ENCODE data around the gene PSMC3IP.
A peak's percentile ranks its signal among the peaks of the same experiment; 100 is the strongest.

PSMC3IP gene

DNA sequence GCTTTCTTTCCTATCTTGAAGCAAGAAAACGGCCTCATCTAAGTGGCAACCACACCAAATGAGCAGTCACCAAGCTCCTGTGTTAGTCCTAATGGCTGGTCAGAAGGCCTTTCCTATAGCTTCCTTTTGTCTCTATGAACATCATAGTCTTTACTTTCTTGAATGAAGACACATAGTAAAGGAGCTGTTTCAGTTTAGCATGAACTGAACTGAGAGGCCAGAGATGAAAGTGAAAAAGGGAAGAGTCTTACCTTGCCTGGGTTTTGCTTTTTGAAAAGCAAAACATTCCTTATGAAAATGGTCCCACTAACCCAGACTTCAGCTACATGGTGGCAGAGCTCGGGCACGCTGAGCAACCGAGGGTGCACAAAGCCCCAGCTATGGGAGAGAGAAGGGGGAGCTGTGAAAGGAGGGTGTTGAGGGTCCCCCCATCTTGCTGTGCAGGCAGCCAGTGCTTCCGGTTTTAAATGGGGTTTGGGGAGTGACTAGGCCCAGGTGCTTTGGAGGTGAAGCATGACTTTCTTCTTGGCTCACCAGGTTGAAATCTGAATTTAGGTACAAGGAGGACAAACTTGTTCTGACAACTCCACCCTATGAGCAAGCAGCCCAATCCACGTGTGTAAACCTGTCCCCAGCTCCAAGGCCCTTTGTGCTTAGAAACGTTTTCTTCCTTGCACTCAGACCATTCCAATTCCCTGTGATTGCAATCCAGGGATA, 9.1 kb upstream of the PSMC3IP start:
- DNase-seq (ENCODE audit: low read depth in 1 of 2, low spot score in 1 of 2), result no peak

DNA sequence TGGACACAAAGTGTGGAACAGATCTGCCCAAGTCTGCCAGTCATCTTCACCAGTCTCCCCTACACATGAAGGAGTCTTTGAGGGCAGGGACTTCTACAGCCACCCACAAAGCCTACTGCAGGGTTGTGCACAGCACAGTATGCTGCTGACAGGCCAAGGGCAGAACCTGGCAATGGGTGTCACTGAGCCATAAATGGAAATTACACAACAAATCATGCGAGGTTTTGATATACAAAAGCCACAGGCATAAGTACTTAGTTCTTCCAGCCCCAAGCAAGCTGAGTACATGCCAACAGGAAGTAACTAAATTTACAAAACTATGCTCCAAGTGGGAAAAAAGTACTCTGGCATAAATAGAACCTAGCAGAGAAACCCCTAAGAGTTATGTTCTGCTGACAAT, 7.8 kb upstream of the PSMC3IP start:
- no peak for DNase-seq (ENCODE audit: low read depth in 1 of 2, low spot score in 1 of 2)

DNA sequence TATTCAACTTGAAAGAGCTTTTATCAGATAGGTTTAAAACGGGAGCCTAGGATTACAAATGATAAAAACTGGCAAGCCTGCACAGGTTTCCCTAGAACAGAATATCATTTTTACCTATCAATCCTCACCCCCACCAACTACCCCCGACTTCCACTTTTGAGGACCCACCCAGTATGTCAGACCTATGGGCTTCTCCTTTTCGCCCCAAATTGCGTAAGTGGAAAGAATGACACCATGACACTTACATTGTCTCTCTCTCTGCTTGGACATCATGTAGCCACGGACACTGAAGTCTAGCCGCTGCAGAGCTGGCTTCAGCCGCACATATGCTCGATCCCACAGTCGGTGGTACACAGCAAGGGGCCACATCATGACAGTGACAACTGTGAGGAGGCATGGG, 7.4 kb upstream of the PSMC3IP start:
- DNase-seq (ENCODE audit: low read depth in 1 of 2, low spot score in 1 of 2), result no peak

DNA sequence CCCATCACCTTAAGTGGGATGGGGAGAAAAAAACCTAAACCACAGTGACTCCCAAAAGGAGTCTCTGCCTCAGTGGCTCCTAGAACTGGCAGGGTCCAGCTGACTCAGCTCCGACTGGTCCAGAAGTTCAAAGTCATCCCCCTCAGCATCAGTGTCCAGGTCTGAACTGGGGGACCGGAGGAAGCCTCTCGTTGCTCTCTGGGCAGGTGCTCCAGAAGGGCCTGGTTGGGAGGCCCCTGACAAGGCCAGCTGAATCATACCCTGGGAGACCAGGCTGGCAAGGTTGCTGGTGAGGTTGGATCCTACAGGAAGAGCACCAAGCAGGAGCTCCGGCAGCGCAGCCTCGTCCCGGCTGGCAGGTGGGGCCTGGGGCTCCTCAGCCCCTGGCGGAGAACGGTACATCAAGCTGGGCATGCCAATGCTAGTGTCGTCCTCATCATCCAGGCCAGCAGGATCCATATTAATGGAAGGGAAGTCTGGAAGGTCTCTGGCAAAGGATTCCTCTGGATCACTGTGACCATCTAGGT, 4.3 kb upstream of the PSMC3IP start:
- no peak for DNase-seq (ENCODE audit: low read depth in 1 of 2, low spot score in 1 of 2)

DNA sequence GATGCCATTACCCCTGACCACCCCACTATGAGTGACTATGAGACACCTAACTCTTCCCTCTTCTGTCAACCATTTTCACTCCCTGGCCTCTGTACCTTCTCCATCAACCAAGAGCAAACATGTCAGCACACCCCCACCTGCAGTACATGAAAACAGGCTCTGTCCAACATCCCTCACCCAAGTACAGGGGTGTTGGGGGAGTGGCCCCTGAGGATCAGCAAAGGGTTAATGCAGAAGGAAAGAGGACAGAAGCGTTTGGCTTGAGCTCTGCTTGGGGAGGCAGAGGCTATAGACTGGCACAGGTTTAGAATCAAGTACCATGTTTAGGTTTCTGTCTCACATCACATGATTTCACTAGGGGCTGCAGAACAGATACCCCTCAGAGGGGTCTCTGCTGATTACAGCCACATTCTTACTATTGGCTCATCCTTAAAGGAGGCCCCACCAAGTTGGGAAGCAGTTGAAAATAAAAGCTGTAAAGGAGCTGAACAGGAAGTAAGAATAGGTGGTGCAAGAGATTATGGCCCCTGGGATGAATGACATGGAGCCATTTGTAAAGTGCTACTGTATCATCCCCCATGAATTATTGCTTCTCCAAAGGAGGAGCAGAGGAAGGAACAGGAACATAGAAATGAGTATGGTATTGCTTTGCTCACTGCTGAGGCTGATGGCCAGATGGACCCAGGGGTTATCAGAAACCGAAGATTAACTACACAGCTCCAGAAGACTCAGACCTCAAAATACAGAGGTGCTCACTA, 2.4 kb upstream of the PSMC3IP start:
- no peak for DNase-seq (ENCODE audit: low read depth in 1 of 2, low spot score in 1 of 2)

DNA sequence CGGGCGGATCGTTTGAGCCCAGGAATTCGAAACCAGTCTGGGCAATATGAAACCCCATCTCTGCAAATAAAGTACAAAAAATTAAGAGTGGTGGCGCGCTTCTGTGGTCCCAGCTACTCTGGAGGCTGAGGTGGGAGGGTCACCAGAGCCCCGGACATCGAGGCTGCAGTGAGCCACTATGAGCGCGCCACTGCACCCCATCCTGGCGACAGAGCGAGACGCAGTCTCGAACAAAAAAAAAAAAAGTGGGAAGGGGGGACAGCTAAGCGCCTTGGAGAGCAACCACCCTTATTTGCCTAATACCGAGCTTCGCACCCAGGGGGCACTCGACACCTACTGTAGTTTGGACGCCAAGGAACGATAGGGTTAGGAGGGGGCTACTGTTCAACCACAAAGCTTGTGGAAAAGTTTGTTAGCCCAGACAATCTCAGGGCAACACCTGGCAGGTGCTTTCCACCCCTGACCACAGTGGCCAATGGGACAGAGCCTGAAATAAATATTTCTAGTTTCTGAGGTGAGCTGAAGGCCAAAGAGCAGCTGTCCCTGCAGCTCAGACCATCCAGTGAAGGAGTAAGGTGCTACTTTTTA, 847 bp upstream of the PSMC3IP start:
- peak; percentile 27 to 62 for DNase-seq (ENCODE audit: low read depth in 1 of 2, low spot score in 1 of 2)

DNA sequence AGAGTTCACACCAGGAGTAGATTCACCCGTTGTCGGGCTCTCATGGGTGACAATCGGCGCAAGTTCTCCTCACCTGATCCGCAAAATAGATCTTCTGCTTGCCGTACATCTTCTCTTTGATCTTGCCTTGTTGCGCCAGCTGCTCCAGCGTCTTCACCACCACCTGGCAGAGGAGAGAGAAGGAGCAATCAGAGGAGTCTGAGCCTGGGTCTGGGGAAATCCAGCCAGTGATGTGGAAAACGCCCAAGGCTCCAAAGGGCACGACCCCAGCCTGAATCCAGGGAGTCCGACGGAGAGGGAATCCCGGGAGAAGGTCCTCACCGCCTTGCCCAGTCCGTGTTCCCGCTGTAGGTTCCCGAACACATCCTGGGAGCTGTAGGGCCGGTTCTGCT, 393 bp downstream of the PSMC3IP start:
- DNase-seq (ENCODE audit: low read depth in 1 of 2, low spot score in 1 of 2), result no peak

DNA sequence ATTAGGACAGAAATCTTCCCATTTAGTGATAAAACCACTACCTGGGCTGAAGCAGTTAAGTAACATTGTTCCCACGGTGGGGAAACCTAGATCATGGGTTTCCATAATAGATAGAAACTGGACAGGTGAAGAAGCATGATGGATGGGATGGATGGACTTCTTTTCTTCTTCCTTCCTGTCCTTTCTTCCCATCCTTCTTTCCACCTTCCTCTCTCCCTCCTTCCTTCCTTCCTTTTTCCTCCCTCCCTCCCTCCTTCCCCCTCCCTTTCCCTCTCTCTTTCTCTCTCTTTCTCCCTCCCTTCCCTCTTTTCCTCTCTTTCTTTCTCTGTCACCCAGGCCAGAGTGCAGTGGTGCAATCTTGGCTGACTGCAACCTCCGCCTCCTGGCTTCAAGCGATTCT, 3.1 kb downstream of the PSMC3IP start:
- DNase-seq (ENCODE audit: low read depth in 1 of 2, low spot score in 1 of 2), result no peak

DNA sequence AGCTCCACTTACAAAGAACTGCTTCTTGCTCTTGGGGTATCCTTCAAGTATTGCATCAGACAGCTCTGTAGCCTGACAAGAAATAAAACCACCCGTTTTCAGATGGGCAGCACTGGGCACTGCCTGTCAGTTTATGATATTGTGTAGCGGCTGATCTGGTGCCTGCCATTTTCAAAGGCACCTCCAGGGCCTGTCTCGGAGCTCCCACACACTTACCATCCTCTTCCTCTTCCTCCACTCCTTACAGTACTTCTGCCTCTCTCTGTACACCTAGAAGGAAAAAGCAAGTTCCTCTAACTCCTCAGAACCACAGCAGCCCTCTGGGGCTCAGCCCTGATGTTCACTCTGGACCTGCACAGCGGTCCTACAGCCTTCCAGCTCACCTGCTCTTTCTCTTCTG, 4.4 kb downstream of the PSMC3IP start:
- DNase-seq (ENCODE audit: low read depth in 1 of 2, low spot score in 1 of 2), result no peak

DNA sequence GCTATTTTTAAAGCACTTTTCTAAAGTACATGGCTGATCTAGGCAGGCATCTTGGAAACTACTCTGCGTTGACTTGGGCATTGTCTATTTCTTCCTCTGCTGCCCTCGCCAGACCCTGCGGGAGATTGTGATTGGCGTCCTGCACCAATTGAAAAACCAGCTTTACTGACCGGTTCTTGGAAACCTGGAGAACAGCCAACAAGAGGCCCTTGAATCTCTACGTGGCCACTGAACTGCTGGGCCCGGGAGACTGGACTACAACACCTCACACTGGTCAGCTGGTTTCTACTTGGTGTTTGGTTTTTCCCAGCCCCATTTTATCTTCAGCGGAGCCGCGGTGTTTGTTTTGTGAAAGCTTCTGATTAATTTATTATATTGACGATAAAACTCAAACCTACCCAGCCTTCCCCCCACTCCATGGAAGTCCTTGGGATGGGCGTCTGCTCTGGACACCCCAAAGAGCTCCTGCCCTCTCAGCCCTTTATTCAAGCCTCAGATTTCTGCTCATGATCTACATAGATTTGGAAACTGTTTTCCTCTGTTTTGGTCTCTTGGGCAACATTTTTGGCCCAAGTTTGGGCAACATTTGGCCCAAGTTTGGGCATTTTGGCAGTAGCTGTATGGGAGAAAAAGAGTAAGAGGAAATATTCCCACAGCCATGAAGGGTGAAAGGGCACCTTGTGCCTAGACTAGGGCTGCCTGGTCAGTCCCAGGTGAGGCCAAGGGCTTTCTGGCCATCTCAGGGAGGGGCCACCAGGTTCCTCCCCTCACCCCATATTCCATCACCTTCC, 5.9 kb downstream of the PSMC3IP start:
- no peak for DNase-seq (ENCODE audit: low read depth in 1 of 2, low spot score in 1 of 2)

DNA sequence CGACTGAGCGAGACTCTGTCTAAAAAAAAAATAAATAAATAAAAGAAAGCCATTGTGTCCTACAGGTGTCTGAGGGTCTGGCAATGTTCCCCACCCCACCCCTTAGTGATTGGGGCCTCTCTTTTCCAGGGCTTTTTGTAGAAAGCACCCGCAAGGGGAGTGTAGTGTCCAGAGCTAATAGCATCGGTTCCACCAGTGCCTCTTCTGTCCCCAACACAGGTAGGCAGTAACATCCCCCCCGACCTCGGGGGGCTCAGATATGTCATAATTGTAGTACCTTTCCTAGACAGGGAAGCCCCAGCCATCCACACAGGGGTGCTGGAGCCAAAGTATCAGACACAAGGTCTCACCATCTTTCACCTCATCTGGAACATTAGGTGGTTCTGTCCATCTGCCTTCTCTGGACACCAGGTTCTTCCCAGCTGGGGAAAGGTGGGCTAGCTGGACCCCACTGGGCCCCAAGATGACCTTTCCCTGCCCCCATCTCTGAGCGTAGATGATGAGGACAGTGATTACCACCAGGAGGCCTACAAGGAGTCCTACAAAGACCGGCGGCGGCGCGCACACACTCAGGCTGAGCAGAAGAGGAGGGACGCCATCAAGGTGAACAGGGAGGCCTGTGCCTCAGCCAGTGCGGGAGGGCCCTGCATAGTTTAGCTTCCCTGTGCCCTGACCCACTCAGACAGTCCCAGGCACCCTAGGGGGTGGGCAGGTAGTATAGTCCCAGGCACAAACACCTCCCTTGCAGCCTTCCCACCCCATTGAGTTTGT, 9.0 kb downstream of the PSMC3IP start:
- no peak for DNase-seq (ENCODE audit: low read depth in 1 of 2, low spot score in 1 of 2)

DNA sequence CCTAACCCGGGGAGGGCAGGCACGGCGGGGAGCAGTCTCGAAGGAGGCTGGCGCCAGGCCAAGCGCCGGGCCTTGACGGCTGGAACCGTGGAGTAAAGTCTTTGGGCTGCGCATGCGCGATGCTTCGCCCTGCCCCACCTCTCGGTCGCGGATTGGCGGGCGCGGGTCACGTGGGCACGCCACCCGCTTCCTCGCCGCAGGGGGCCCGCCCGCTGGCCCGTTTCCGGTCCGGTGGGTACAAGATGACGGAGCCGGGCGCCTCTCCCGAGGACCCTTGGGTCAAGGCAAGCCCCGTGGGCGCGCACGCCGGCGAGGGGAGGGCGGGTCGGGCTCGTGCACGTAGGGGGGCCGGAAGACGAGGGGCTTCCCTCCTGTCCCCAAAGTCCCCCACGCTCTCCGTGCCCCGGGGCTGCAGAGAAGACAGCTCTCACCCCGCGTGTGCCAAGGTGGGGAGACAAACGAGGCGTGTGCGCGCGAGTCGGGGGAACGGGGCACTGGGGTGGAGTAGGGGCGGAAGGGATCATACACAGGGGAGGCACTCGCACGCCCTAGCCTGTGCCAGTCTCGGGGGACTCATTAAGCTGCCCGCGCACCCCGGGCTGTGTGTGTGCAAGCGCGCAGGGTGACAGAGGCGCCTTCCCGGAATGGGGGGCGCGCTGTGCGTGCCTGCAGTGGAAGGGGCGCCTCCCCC, 10.5 kb downstream of the PSMC3IP start, which contains the start of gene MLX:
MLX (plus strand) TSS at position 218 of the 691 bp plus-strand sequence; CDS start at position 243, 25 bp downstream.
- peak; percentile 82 to 90 for DNase-seq (ENCODE audit: low read depth in 1 of 2, low spot score in 1 of 2)

DNA sequence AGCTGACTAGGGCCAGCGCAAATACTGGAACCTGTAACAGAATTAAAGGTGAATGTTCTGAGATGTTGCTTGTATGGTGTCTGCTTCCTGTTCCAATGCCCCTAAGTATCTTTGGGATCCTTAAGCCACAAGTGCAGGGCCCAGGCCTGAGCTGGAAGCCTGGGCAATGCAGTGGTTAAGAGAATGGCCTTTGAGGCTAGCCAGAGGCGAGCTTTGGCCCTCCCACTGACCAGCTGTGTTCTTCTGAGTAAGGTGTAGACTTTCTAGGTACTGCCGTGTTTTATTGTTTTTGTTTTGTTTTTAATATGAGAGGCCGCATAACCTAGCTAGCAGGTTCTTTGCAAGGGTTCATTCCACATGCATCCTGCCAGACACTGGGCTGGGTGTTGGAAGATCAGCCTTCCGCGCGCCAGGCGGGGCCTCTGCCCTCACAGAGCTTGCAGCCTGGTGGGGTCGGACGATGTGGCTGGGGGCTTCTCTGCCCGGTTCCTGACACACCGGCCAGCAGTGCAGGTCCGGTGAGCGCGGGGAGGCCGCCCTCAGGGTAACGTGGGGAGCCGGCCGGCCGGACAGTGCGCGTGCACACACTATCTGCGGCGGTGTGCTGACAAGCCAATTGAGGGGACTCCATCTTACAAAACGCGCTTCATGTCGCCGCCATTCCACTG, 11.2 kb downstream of the PSMC3IP start:
- DNase-seq (ENCODE audit: low read depth in 1 of 2, low spot score in 1 of 2), result no peak

DNA sequence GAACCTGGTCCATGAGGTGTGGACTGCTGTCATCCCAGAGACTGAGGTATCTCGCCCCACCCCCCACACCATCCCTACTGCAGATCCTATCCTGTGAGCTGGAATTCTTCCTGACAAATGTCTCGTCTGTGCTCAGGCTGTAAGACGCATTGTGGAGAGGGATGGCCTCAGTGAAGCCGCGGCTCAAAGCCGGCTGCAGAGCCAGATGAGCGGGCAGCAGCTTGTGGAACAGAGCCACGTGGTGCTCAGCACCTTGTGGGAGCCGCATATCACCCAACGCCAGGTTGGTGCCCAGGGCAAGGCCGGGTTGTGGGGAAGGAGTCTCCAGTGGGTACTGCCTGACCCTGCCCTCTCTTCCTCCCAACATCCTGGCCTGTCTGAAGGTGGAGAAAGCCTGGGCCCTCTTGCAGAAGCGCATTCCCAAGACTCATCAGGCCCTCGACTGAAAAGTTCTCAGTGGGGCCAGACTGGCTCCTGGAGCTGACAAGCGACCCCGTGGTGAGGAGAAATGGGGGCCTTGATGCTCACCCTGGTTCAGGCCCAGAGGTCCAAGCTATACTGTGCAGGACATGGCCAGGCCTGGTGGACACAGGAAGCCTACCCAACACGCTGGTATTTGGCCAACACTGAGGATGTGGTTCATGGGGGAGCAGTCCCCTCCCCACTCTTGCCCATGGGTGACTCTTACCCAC, 11.9 kb downstream of the PSMC3IP start:
- no peak for DNase-seq (ENCODE audit: low read depth in 1 of 2, low spot score in 1 of 2)

DNA sequence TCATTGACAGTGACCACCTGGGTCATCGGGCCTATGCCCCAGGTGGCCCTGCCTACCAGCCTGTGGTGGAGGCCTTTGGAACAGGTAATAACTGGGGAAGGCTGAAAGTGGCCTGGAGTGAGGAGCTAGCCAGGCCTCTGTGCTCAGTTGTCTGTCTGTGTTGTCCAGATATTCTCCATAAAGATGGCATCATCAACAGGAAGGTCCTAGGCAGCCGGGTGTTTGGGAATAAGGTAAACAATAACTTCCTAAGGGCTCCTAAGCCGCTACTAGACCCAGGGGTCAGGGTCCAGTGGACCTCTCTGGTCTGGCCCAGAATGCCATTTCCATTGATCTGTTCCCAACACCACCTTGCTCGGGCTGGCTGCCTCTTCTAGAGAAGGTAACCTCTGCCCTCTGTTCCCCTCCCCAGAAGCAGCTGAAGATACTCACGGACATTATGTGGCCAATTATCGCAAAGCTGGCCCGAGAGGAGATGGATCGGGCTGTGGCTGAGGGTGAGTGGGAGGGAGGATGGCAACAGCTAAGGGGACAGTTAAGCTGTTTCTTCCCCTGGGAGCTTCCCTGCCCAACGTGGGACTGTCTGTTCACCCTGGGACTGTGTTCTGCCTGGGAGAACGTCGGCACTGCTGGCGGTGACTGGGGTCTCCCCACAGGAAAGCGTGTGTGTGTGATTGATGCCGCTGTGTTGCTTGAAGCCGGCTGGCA, 12.6 kb downstream of the PSMC3IP start:
- DNase-seq (ENCODE audit: low read depth in 1 of 2, low spot score in 1 of 2), result no peak

DNA sequence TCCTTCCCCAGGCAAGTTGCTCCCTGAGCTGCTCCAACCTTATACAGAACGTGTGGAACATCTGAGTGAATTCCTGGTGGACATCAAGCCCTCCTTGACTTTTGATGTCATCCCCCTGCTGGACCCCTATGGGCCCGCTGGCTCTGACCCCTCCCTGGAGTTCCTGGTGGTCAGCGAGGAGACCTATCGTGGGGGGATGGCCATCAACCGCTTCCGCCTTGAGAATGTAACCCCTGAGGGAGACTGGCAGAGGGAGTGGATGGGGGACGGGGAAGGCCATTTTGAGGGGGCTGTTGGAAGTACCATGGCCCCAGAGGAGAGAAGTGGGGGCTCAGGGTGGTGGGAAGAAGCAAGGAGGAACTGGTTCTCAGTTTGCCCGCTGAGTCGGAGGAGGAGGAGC, 13.6 kb downstream of the PSMC3IP start:
- no peak for DNase-seq (ENCODE audit: low read depth in 1 of 2, low spot score in 1 of 2)

DNA sequence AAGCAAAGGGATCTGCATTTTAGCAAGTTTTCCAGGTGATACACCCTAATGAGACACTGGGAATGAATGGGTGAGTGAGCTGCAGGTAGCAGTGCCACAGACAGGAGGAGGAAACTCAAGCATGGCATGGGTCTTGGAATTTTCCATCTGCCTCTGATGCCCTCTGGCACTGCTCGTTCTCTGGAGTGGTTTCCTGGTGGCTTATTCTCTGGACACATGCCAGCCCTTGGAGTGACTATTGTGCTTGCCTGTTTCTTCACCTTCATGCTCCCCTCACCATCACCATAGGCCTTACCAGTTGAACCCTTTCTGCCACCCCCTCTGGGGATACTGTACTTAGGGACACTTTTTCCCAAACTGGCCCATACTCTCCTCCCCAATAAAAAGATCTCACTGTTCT, 14.0 kb downstream of the PSMC3IP start:
- no peak for DNase-seq (ENCODE audit: low read depth in 1 of 2, low spot score in 1 of 2)

DNA sequence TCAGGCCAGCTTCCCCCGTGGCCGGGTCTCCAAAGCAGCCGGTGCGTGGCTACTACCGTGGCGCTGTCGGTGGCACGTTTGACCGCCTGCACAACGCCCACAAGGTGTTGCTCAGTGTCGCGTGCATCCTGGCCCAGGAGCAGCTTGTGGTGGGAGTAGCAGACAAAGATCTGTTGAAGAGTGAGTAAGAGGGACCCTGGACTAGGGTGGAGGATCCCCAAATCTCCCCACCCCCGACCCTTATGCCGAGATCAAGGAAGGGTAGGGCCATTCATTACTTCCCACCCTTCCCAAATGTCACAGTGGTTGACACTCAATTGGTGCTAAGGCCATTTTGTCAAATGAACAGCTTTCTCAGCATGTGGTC, 14.4 kb downstream of the PSMC3IP start:
- no peak for DNase-seq (ENCODE audit: low read depth in 1 of 2, low spot score in 1 of 2)

All from stimulated activated CD4-positive, alpha-beta T cell treated with anti-CD3 and anti-CD28 coated beads, Interleukin-15, amount 100 ng/mL, for 1 hour (primary cell).